GM19099 (cell line): ENCODE measurements around the gene PPIE.
A peak's percentile ranks its signal among the peaks of the same experiment; 100 is the strongest.

ENCODE experiments used
- POLR2A ChIP-seq: IDR thresholded peaks from 3 replicates; pipeline ENCODE4 v1.6.1; 2011; ENCODE audit warnings: low read depth; ENCODE audit not compliant: insufficient read length; ENCODE audit errors: extremely low read depth

PPIE gene

DNA sequence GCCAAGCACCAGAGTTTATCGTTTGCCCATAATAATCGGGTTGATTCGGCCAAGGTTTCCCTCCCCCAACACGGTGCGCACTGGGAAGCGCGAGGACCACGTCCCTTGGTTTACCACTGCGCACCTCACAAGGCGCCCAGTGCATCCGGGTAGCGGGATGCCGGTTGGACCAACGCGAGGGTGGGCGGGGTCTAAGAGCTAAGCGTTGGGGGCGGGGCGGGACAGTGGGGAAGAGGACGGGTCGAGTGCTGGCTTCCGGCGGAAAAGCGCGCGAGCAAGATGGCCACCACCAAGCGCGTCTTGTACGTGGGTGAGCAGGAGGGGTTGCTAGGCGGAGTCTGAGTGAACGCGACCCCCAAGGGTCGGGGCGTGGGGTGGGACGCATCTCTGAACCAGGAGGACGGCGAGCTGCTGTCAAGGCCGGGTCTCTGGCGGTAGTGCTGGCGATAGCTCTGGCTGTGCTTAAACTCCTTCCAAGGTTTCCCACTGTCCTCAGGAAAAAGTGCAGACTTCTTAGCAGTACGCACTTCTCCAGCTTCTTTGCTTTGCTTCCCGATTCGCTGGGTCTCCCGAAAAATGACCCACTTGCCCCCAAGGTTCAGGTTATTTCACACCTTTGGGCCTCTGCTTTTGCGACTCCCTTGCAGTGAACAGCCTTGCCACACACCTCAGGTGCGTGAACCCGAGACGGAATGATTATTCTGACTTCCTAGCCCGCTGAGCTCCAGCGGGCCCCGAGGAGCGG, at the start of gene PPIE:
TSS of gene PPIE (plus strand) at position 261 of the 745 bp plus-strand sequence. CDS start at position 280, 19 bp downstream.
- TF ChIP-seq POLR2A = peak; percentile 95

DNA sequence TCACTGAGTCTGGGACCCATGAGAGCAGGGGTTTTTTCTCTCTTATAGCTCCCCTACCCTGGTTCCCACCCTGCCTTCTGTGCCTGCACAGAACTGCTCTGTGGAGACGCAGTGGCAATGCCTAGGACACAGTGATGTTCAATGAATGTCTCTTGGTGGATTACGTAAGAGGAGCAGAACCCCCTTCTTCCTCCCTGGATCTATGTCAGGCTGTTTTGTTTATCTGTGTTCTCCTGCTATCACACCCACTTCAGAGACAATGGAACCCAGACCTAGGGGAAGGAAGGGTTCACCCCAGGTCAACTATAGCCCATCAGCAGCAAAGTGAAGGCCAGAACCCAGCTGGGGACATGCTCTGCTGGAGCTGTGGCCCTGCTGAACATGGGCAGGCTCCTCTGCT, 49.5 kb upstream of the PPIE start:
- TF ChIP-seq POLR2A = no peak

- no peak for TF ChIP-seq POLR2A
These were observed 49.0 kb upstream of the PPIE start for GRCh38 chr1:39689635-39690034.

GRCh38 chr1:39690225-39690624, 48.5 kb upstream of the PPIE start:
- no peak for TF ChIP-seq POLR2A

DNA sequence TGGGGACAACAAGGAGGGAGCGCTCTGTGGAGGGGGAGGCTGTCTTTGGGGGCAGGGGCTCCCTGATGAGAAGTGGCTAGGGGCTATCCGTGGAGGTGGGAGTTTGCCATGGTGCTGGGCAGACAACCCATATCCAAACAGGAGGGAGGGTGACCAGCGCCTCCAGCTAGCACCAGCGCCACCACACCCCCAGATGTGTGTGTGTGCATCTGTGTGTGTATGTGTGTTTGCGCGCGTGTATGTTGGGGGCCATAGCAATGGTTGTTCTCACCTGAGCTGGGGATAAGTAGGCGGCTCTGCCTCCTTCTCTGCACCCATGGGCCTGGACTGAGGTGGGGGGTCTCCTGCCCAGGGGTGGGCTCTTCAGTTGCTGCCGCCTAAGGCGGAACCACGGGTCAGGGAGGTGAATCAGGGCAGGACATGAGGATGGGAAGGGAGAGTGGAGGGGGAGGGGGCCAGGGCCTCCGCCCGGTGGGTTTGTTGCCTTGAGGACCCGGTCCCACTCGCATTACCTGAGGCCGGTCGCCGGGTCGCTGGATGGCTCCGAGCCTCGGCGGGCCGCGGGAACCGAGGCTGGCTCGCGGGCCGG, 47.8 kb upstream of the PPIE start:
- no peak for TF ChIP-seq POLR2A

DNA sequence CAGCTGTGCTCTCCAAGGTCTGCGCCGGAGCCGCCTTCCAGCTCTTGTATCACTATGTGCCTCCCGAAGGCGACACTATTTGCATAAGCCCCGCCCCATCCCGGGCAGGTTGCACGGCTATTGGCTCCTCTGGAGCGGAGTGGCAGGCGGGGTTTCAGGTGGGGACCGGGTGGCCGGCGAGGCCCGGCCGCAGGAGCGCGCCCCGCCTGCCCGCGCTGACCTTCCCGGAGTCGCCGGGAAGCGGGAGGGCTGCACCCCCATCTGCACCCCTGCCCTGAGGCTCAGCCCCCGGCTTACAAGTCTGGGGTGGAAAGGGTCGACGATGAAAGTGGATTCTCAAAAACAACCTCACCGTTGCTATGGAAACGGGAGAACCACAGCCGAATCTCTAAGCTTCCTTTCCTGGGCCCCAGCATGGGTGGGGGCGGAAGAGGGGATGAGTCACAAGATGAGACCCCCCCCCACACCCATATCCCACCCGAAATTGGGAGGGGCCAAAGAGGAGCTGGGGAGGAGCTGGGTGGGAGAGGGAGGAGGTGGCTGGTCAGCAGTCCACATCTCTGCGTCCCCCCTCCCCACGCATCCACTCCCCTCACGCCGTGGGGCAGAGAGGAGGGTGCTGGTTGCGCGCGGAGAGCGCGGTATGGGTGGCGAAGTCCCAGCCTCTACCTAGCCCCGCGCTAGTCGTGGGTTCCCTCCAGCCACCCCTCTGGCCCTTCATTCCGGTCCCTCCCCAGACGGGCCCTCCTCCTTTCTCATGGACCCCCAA, 47.1 kb upstream of the PPIE start, which contains the start of gene HPCAL4:
TSS of gene HPCAL4 (minus strand) at position 51 of the 769 bp plus-strand sequence. CDS start 6,830 bp downstream, outside the sequence.
- no peak for TF ChIP-seq POLR2A

DNA sequence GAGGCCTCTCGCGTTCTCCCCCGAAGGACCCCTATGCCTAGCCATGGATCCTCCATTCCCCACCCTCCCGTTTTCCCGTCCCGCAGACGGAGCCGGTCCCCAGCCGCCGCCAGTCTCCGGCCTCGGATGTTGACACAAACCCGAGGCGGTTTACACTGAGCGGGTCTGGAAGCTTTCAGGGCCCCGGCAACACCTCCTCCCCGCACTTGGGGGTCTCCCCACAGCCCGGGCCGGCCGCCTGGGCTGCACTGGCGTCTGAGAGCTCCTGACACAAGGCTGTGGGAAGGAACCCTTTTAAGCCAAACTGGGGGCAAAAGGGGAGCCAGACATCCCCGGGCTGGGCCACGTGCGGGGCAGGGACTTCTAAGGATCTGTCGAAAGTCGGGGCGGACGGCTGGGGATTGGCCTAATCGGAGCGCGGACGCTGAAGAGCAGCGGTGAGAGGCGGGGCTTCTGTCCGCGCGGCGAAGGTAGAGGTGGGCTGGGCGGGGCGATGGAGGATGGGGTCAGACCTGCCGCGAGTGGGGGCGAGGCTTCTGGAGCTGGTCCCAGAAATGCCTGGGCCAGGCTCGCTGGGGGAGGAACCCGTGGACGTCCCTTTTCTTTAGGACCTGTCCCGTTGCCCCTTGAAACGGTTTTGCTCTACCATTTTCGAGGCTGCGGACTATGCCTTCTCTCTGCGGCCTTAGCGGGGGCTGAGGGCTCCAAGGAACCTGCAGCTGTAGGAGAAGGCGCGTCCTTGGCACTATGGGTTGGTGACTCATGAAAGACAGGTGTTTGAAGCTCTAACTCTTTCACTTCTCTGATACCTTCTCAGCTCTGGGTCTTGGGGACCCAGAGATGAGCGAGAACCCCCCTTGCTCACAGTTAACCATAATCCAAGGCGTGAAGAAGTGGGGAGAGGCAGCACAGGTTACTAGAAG, 46.3 kb upstream of the PPIE start:
- no peak for TF ChIP-seq POLR2A

DNA sequence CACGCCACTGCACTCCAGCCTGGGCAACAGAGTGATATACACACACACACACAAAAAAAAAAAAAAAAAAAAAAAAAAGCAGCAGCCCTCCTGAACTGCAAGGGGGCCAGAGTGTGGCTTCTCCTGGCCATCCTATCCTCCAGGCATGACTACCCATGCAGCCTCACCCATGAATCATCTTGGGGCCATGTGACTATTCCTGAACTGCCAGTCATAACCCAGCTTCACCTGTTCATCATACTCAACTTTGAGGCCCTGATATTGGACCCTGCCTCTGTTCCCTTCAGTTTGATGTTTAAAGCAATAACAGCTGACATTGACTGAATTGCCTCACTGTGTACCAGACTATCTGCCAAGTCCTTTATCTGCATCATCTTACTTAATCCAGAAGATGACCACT, 44.7 kb upstream of the PPIE start:
- TF ChIP-seq POLR2A = no peak

DNA sequence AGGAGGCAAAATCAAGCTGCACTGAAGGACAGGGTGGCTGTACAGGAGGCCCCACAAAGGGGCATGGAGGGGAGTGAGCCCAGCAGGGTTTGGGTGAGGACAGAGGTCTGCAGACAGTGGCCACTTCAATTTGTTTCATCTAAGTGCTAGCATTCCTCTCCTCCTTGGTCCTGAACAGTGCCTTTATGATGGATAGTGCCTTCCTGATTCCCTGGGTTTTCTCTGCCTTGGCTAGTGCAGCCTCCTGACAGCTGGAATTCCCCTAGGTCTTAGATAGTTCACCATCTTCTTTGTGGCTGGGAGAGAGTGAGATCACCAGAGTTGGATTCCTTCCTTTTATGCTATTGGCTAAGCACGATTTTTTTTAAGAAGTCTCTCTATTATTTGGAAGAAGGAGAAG, 43.7 kb upstream of the PPIE start:
- TF ChIP-seq POLR2A = no peak

DNA sequence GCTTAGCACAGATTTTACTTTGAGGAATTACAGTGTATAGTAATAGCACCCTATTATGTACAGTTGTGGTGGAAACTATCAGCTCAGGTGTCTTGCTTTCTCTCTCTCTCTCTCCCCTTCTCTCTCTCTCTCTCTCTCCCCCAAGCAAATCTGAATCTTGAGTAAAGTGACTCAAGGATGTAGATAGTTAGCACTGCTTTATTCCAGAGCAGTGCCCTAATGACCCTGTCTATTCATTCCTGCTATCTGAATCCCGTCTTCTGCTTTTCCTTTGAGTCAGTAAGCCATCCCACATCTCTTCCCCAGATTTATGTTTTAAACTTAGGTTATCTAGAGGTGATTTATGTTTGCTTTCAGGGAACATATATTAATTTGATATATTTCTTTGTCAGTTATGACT, 42.2 kb upstream of the PPIE start:
- TF ChIP-seq POLR2A = no peak

- TF ChIP-seq POLR2A = no peak
These were observed 40.1 kb upstream of the PPIE start for GRCh38 chr1:39698568-39698967.

GRCh38 chr1:39699419-39699818, 39.3 kb upstream of the PPIE start:
- no peak for TF ChIP-seq POLR2A

- no peak for TF ChIP-seq POLR2A
These were observed 38.3 kb upstream of the PPIE start for GRCh38 chr1:39700348-39700747.

- TF ChIP-seq POLR2A = no peak
These were observed 37.6 kb upstream of the PPIE start for GRCh38 chr1:39701049-39701439.

GRCh38 chr1:39704757-39705156, 33.9 kb upstream of the PPIE start:
- TF ChIP-seq POLR2A = no peak
